Type B pancreatic cell (in vitro differentiated cells): Measurements from ENCODE around the gene PLCD4. TPM values are rescaled to one million over a fixed set of nuclear protein-coding genes. Genes with fewer than 3 reads are reported as not detected.

Experiments used
- DNase-seq: peaks from one replicate; pipeline ENCODE4 v3.0.0; 2021; ENCODE audit warnings: mixed read lengths; ENCODE audit not compliant: unreplicated experiment; ENCODE audit errors: extremely low spot score
- H3K27ac Mint-ChIP-seq: 2 replicates; pipeline ENCODE4 v1.8.0; 2021; ENCODE audit warnings: mild to moderate bottlenecking, mixed read lengths
- H3K27me3 Mint-ChIP-seq: 2 replicates; pipeline ENCODE4 v1.8.0; 2021; ENCODE audit warnings: mixed read lengths
- H3K36me3 Mint-ChIP-seq: 2 replicates; pipeline ENCODE4 v1.8.0; 2021; ENCODE audit warnings: mixed read lengths
- H3K4me1 Mint-ChIP-seq: one replicate; pipeline ENCODE4 v1.8.0; 2021; ENCODE audit warnings: mixed read lengths; ENCODE audit not compliant: unreplicated experiment
- H3K4me3 Mint-ChIP-seq: 2 replicates; pipeline ENCODE4 v1.8.0; 2021; ENCODE audit warnings: mild to moderate bottlenecking, mixed read lengths
- H3K9me3 Mint-ChIP-seq: 2 replicates; pipeline ENCODE4 v1.8.0; 2021; ENCODE audit warnings: mixed read lengths
- CTCF ChIP-seq: fragments of 200-600 bp; sonication (generic); conservative IDR thresholded peaks from 2 replicates; pipeline ENCODE4 v1.5.0; 2021; ENCODE audit warnings: antibody characterized with exemption, mild to moderate bottlenecking
- total RNA-seq: library from RNA; stranded (reverse); gene quantifications from 2 replicates; pipeline ENCODE4 v1.2.1, GENCODE V29; 2021; ENCODE audit warnings: low replicate concordance

The PLCD4 gene
- total RNA-seq, 1 donor from 2014 or later = 1.4 TPM

- TF ChIP-seq CTCF = no peak
- H3K27me3 Mint-ChIP-seq = no peaks in the 10 kb centered on the region
- peaks cover 5% of the 10 kb centered on the region for H3K4me1 Mint-ChIP-seq
- peaks cover 5% of the 10 kb centered on the region for H3K36me3 Mint-ChIP-seq
- H3K9me3 Mint-ChIP-seq = no peaks in the 10 kb centered on the region
- no peak for DNase-seq
- H3K4me3 Mint-ChIP-seq = no peak overlapping the region
- no peak overlapping the region for H3K27ac Mint-ChIP-seq
Observed at GRCh38 chr2:218576854-218577253, 30.8 kb upstream of the PLCD4 start.

- H3K4me3 Mint-ChIP-seq = no peak overlapping the region
- peaks cover 5% of the 10 kb centered on the region for H3K4me1 Mint-ChIP-seq
- no peaks in the 10 kb centered on the region for H3K27me3 Mint-ChIP-seq
- no peaks in the 10 kb centered on the region for H3K9me3 Mint-ChIP-seq
- peak overlapping the region; percentile 16 for H3K27ac Mint-ChIP-seq
- no peak for DNase-seq
- H3K36me3 Mint-ChIP-seq = peaks cover 2% of the 10 kb centered on the region
- no peak for TF ChIP-seq CTCF
Observed at GRCh38 chr2:218577482-218578220, 30.0 kb upstream of the PLCD4 start.

GRCh38 chr2:218578272-218578877 is 29.3 kb upstream of the PLCD4 start:
- peaks cover 8% of the 10 kb centered on the region for H3K36me3 Mint-ChIP-seq
- no peaks in the 10 kb centered on the region for H3K27me3 Mint-ChIP-seq
- H3K4me1 Mint-ChIP-seq = peaks cover 5% of the 10 kb centered on the region
- TF ChIP-seq CTCF = no peak
- H3K27ac Mint-ChIP-seq = no peak overlapping the region
- H3K9me3 Mint-ChIP-seq = no peaks in the 10 kb centered on the region
- DNase-seq = no peak
- no peak overlapping the region for H3K4me3 Mint-ChIP-seq

GRCh38 chr2:218582076-218582475 is 25.6 kb upstream of the PLCD4 start:
- H3K9me3 Mint-ChIP-seq = no peaks in the 10 kb centered on the region
- H3K4me3 Mint-ChIP-seq = no peak overlapping the region
- H3K4me1 Mint-ChIP-seq = peaks cover 5% of the 10 kb centered on the region
- H3K27me3 Mint-ChIP-seq = no peaks in the 10 kb centered on the region
- H3K27ac Mint-ChIP-seq = no peak overlapping the region
- DNase-seq = no peak
- no peak for TF ChIP-seq CTCF
- peaks cover 20% of the 10 kb centered on the region for H3K36me3 Mint-ChIP-seq

- Mint-ChIP-seq H3K27me3 (no peaks in the 10 kb centered on the region), H3K4me3 (no peak overlapping the region), H3K9me3 (no peaks in the 10 kb centered on the region), H3K36me3 (peaks cover 23% of the 10 kb centered on the region), H3K27ac (no peak overlapping the region), H3K4me1 (no peaks in the 10 kb centered on the region)
- no peak for DNase-seq
- TF ChIP-seq CTCF = no peak
Observed at GRCh38 chr2:218583983-218584850, 23.5 kb upstream of the PLCD4 start.
